ENCODE results near the gene PRRC2B.

- TF ChIP-seq, protein P1, sequence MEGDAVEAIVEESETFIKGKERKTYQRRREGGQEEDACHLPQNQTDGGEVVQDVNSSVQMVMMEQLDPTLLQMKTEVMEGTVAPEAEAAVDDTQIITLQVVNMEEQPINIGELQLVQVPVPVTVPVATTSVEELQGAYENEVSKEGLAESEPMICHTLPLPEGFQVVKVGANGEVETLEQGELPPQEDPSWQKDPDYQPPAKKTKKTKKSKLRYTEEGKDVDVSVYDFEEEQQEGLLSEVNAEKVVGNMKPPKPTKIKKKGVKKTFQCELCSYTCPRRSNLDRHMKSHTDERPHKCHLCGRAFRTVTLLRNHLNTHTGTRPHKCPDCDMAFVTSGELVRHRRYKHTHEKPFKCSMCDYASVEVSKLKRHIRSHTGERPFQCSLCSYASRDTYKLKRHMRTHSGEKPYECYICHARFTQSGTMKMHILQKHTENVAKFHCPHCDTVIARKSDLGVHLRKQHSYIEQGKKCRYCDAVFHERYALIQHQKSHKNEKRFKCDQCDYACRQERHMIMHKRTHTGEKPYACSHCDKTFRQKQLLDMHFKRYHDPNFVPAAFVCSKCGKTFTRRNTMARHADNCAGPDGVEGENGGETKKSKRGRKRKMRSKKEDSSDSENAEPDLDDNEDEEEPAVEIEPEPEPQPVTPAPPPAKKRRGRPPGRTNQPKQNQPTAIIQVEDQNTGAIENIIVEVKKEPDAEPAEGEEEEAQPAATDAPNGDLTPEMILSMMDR (IDR thresholded peaks at IDR 0.05): no peak
- TF ChIP-seq POLR2A (IDR thresholded peaks at IDR 0.05): no peak
These were observed 84.0 kb downstream of the PRRC2B start for GRCh38 chr9:131477816-131478419.
